Esophagus squamous epithelium (tissue), 5 donors: ENCODE results near the gene MMP25. TPM values are rescaled to one million over a fixed set of nuclear protein-coding genes. Genes with fewer than 3 reads are reported as not detected.

Experiments
- DNase-seq: peaks from one replicate; lab custom pipeline; 2025; lab: John Stamatoyannopoulos, UW
- H3K27ac ChIP-seq, 4 donors: fragments of 200-600 bp; sonication (generic); one replicate each; pipeline ENCODE4 v1.5.1; 2016 to 2019; ENCODE audit warnings: mild to moderate bottlenecking in 1 of 4
- H3K27me3 ChIP-seq, 4 donors: fragments of 200-600 bp; sonication (generic); 1 replicate in 3 of 4; 2 replicates in 1 of 4; pipeline versions ENCODE4 v1.5.1 to v1.6.0; 2017 to 2021; ENCODE audit warnings: antibody characterized with exemption in 1 of 4
- H3K36me3 ChIP-seq, 3 donors: fragments of 200-600 bp; sonication (generic); one replicate each; pipeline ENCODE4 v1.5.1; 2016 to 2019
- H3K4me1 ChIP-seq, 3 donors: fragments of 200-600 bp; sonication (generic); one replicate each; pipeline ENCODE4 v1.5.1; 2017 to 2019
- H3K4me3 ChIP-seq, 4 donors: fragments of 200-600 bp; sonication (generic); 1 replicate in 3 of 4; 2 replicates in 1 of 4; pipeline ENCODE4 v1.5.1; 2016 to 2019; ENCODE audit warnings: mild to moderate bottlenecking in 2 of 4, moderate library complexity in 1 of 4
- H3K9me3 ChIP-seq, 3 donors: fragments of 200-600 bp; sonication (generic); one replicate each; pipeline ENCODE4 v1.5.1; 2016 to 2019
- POLR2A ChIP-seq, 4 donors: fragments of 450-650 bp; IDR thresholded peaks; one replicate each; pipeline ENCODE4 v1.6.1; 2017; ENCODE audit warnings: antibody characterized with exemption in 4 of 4, mild to moderate bottlenecking in 4 of 4, moderate library complexity in 3 of 4
- WGBS, 2 donors: methylation state at CpG; one replicate each; pipeline ENCODE4 v1.1.5; 2018; 5-methylcytosine and 5-hydroxymethylcytosine counted together
- intact Hi-C: fragments of 100-400 bp; cut with DNase I; formaldehyde crosslinking; loops from one replicate; pipeline ENCODE4 v1.15.0; 2022
- total RNA-seq, 4 donors: library from RNA; depleted of rRNA; stranded (reverse); fragments of >200 nt; gene quantifications; one replicate each; pipeline ENCODE4 v1.1.0, GENCODE V29; 2016
- TF ChIP-seq, protein P1 (sequence below), 6 experiments: fragments of 450-650 bp in 4 of 6; fragments of 200-600 bp in 2 of 6; sonication (generic) in 2 of 6; IDR thresholded peaks; one replicate each; pipeline ENCODE4 v1.5.1; 2016 to 2019; ENCODE audit warnings: antibody characterized with exemption in 6 of 6, mild to moderate bottlenecking in 4 of 6, moderate library complexity in 4 of 6
- donor health status: DM: yes; HTN: yes; CAD: no.

The MMP25 gene
- total RNA-seq, 4 donors from 2014 or later = 0.19 to 1.4 (median 0.61) TPM

- H3K36me3 ChIP-seq = no peaks in the 10 kb centered on the region
- peaks cover 0 to 38% (median 9%) of the 10 kb centered on the region in 3 donors for H3K4me1 ChIP-seq
- H3K9me3 ChIP-seq = no peaks in the 10 kb centered on the region
- intact Hi-C loops = no loop called here
- no peak within 1 kb of the TSS for H3K27ac ChIP-seq
- no peak for DNase-seq
- no peak within 1 kb of the TSS for H3K4me3 ChIP-seq
- WGBS, 2 donors = 0 to 31% methylated on average over 2 to 3 of the region's 27 CpGs
- no peak for TF ChIP-seq POLR2A (IDR thresholded peaks at IDR 0.05)
- TF ChIP-seq, protein P1, sequence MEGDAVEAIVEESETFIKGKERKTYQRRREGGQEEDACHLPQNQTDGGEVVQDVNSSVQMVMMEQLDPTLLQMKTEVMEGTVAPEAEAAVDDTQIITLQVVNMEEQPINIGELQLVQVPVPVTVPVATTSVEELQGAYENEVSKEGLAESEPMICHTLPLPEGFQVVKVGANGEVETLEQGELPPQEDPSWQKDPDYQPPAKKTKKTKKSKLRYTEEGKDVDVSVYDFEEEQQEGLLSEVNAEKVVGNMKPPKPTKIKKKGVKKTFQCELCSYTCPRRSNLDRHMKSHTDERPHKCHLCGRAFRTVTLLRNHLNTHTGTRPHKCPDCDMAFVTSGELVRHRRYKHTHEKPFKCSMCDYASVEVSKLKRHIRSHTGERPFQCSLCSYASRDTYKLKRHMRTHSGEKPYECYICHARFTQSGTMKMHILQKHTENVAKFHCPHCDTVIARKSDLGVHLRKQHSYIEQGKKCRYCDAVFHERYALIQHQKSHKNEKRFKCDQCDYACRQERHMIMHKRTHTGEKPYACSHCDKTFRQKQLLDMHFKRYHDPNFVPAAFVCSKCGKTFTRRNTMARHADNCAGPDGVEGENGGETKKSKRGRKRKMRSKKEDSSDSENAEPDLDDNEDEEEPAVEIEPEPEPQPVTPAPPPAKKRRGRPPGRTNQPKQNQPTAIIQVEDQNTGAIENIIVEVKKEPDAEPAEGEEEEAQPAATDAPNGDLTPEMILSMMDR (IDR thresholded peaks at IDR 0.05) = no peak
- H3K27me3 ChIP-seq = peaks cover 0 to 95% (median 22%) of the 10 kb centered on the region in 4 donors
Observed at GRCh38 chr16:3012828-3013420, 33.4 kb upstream of the MMP25 start, which contains the start of gene CLDN9. Gene CLDN9, plus strand, starts transcription at chr16:3012923. Its CDS starts 440 bp downstream, at chr16:3013363.

DNA sequence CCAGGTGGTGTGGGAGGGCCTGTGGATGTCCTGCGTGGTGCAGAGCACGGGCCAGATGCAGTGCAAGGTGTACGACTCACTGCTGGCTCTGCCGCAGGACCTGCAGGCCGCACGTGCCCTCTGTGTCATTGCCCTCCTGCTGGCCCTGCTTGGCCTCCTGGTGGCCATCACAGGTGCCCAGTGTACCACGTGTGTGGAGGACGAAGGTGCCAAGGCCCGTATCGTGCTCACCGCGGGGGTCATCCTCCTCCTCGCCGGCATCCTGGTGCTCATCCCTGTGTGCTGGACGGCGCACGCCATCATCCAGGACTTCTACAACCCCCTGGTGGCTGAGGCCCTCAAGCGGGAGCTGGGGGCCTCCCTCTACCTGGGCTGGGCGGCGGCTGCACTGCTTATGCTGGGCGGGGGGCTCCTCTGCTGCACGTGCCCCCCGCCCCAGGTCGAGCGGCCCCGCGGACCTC lies 32.8 kb upstream of the MMP25 start:
- no peak overlapping the region for H3K4me3 ChIP-seq
- no peak overlapping the region for H3K27ac ChIP-seq
- 61% methylated on average over 18 of the region's 27 CpGs; no CpG with 5 or more reads in 1 of the 2 donors for WGBS, 2 donors
- intact Hi-C loops = no loop called here
- DNase-seq = no peak
- H3K9me3 ChIP-seq = no peaks in the 10 kb centered on the region
- peaks cover 0 to 38% (median 9%) of the 10 kb centered on the region in 3 donors for H3K4me1 ChIP-seq
- TF ChIP-seq, protein P1 (IDR thresholded peaks at IDR 0.05) = no peak
- no peak for TF ChIP-seq POLR2A (IDR thresholded peaks at IDR 0.05)
- H3K36me3 ChIP-seq = no peaks in the 10 kb centered on the region
- peaks cover 0 to 95% (median 24%) of the 10 kb centered on the region in 4 donors for H3K27me3 ChIP-seq

DNA sequence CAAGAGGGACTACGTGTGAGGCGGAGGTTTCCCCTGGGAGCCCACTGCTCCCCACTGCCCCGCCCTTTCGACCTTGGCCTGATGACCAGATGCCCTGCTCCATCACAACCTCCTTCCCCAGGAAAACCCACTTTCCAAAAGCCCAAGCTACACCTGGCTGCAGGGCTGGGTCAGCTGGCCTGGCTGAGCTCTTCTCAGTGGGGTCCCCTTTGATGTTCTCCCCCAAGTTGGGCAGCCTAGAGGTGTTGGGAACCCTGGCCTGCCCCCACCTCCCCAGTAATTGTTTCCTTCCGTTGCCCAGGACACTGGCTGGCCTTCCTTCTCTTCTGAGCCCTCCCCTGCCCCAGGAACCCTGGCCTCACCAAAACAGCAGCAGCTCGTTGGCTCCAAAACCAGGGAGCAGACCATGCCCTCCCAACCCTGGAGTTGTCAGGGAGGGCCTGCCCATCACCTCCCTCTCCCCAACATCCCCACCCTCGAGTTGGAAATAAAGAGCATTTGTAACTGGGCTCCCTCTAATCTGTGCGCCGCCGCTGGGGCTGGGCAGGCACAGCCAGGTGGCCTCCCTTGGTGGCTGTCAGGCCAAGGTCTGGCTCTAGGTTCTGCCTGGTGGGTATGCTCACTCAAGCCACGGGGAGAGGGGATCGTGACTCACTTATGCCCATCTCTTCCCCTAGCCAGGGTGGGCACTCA lies 32.2 kb upstream of the MMP25 start:
- Histone ChIP-seq H3K36me3 (no peaks in the 10 kb centered on the region), H3K27me3 (peaks cover 0 to 95% (median 24%) of the 10 kb centered on the region in 4 donors), H3K27ac (no peak overlapping the region), H3K4me1 (peaks cover 0 to 37% (median 9%) of the 10 kb centered on the region in 3 donors), H3K4me3 (no peak overlapping the region), H3K9me3 (no peaks in the 10 kb centered on the region)
- 21 to 54% methylated on average over 2 to 4 of the region's 12 CpGs for WGBS, 2 donors
- TF ChIP-seq, protein P1 (IDR thresholded peaks at IDR 0.05) = no peak
- TF ChIP-seq POLR2A (IDR thresholded peaks at IDR 0.05) = no peak
- intact Hi-C loops = no loop called here
- DNase-seq = no peak

GRCh38 chr16:3014971-3015370 lies 31.4 kb upstream of the MMP25 start:
- H3K27me3 ChIP-seq = peaks cover 0 to 90% (median 24%) of the 10 kb centered on the region in 4 donors

More at GRCh38 chr16:3014971-3015370, 31.4 kb upstream of the MMP25 start:
- TF ChIP-seq, protein P1 (IDR thresholded peaks at IDR 0.05) = no peak
- TF ChIP-seq POLR2A (IDR thresholded peaks at IDR 0.05) = no peak
- Histone ChIP-seq H3K36me3 (no peaks in the 10 kb centered on the region), H3K9me3 (no peaks in the 10 kb centered on the region), H3K4me1 (peaks cover 4 to 37% (median 6%) of the 10 kb centered on the region in 3 donors), H3K4me3 (no peak overlapping the region), H3K27ac (no peak overlapping the region)
- WGBS, 2 donors = 76 to 95% methylated on average over 6 of the region's 6 CpGs
- intact Hi-C loops = no loop called here
- DNase-seq = no peak
